Fibroblast of lung (primary cell): Measurements from ENCODE around the gene MICAL3. TPM values are rescaled to one million over a fixed set of nuclear protein-coding genes. Genes with fewer than 3 reads are reported as not detected.

ENCODE experiments used
- DNase-seq, 2 donors: peaks; one replicate each; pipeline versions ENCODE4 v3.0.0 to v3.0.0-alpha.2; 2010; ENCODE audit warnings: low read depth in 2 of 2
- H2AFZ ChIP-seq: 2 replicates; pipeline ENCODE4 v1.5.1; 2012; ENCODE audit warnings: low read length, control low read depth, inconsistent platforms
- H3K27ac ChIP-seq: 2 replicates; pipeline ENCODE4 v1.5.1; 2011; ENCODE audit warnings: low read length, control low read depth; ENCODE audit not compliant: insufficient read depth
- H3K27me3 ChIP-seq: 2 replicates; pipeline ENCODE4 v1.5.1; 2011; ENCODE audit warnings: mild to moderate bottlenecking, low read length; ENCODE audit not compliant: control insufficient read depth, insufficient read depth
- H3K36me3 ChIP-seq: 2 replicates; pipeline ENCODE4 v1.5.1; 2011; ENCODE audit warnings: low read length; ENCODE audit not compliant: control insufficient read depth, insufficient read depth
- H3K4me1 ChIP-seq: 2 replicates; pipeline ENCODE4 v1.5.1; 2011; ENCODE audit warnings: low read length; ENCODE audit not compliant: control insufficient read depth, insufficient read depth; ENCODE audit errors: extremely low read depth
- H3K4me2 ChIP-seq: 2 replicates; pipeline ENCODE4 v1.5.1; 2011; ENCODE audit warnings: low read length, control low read depth; ENCODE audit not compliant: insufficient read depth; ENCODE audit errors: extremely low read depth
- H3K4me3 ChIP-seq, 4 experiments: fragments of 200-600 bp in 1 of 4; sonication (generic) in 1 of 4; replicated peaks in 1 of 4; 2 replicates each; pipeline ENCODE4 v1.5.1; 2011 to 2016; ENCODE audit warnings: low read length in 4 of 4, low read depth in 3 of 4, mild to moderate bottlenecking in 3 of 4, control low read depth in 2 of 4, inconsistent platforms in 1 of 4, mixed read lengths in 1 of 4; ENCODE audit not compliant: insufficient read depth in 1 of 4; ENCODE audit errors: control extremely low read depth in 1 of 4
- H3K79me2 ChIP-seq: 2 replicates; pipeline ENCODE4 v1.5.1; 2012; ENCODE audit warnings: mild to moderate bottlenecking, low read length, inconsistent platforms; ENCODE audit not compliant: control insufficient read depth, insufficient read depth
- H3K9ac ChIP-seq: 2 replicates; pipeline ENCODE4 v1.5.1; 2011; ENCODE audit warnings: mild to moderate bottlenecking, low read length, control low read depth; ENCODE audit not compliant: insufficient read depth
- H3K9me3 ChIP-seq: 2 replicates; pipeline ENCODE4 v1.5.1; 2012; ENCODE audit warnings: low read depth, low read length; ENCODE audit not compliant: control insufficient read depth, insufficient read depth
- H4K20me1 ChIP-seq: 2 replicates; pipeline ENCODE4 v1.5.1; 2011; ENCODE audit warnings: low read length; ENCODE audit not compliant: control insufficient read depth, insufficient read depth; ENCODE audit errors: extremely low read depth
- EZH2 ChIP-seq: IDR thresholded peaks from 2 replicates; pipeline ENCODE4 v1.5.1; 2012; ENCODE audit warnings: low read length, control low read depth, mild to moderate bottlenecking; ENCODE audit errors: missing control alignments
- polyA plus RNA-seq, 2 donors: library from polyadenylated mRNA; depleted of rRNA in 1 of 2; stranded (reverse) in 1 of 2; unstranded in 1 of 2; fragments of >200 nt; gene quantifications; 2 replicates each; pipeline ENCODE4 v1.2.1, GENCODE V29; 2011 to 2012; ENCODE audit warnings: missing spikeins in 1 of 2
- total RNA-seq: library from RNA; depleted of rRNA; stranded (reverse); fragments of >200 nt; gene quantifications from 2 replicates; pipeline ENCODE4 v1.2.1, GENCODE V29; 2014
- TF ChIP-seq, protein P1 (sequence below), 2 donors: IDR thresholded peaks in 1 of 2; conservative IDR thresholded peaks in 1 of 2; 1 replicate in 1 of 2; 2 replicates in 1 of 2; pipeline ENCODE4 v1.5.1; 2011 to 2012; ENCODE audit warnings: low read length in 2 of 2, control low read depth in 1 of 2, inconsistent platforms in 1 of 2, low read depth in 1 of 2, mild to moderate bottlenecking in 1 of 2

MICAL3 gene
- total and polyA plus RNA-seq, 2 donors (not counting 1 experiment from before 2014, with no cell fraction given) = 10.8 to 22.6 TPM

- H3K27ac ChIP-seq = no peak overlapping the region
- TF ChIP-seq, protein P1, sequence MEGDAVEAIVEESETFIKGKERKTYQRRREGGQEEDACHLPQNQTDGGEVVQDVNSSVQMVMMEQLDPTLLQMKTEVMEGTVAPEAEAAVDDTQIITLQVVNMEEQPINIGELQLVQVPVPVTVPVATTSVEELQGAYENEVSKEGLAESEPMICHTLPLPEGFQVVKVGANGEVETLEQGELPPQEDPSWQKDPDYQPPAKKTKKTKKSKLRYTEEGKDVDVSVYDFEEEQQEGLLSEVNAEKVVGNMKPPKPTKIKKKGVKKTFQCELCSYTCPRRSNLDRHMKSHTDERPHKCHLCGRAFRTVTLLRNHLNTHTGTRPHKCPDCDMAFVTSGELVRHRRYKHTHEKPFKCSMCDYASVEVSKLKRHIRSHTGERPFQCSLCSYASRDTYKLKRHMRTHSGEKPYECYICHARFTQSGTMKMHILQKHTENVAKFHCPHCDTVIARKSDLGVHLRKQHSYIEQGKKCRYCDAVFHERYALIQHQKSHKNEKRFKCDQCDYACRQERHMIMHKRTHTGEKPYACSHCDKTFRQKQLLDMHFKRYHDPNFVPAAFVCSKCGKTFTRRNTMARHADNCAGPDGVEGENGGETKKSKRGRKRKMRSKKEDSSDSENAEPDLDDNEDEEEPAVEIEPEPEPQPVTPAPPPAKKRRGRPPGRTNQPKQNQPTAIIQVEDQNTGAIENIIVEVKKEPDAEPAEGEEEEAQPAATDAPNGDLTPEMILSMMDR (conservative IDR thresholded peaks at IDR 0.05 in 1 of 2, IDR thresholded peaks at IDR 0.05 in 1 of 2; ENCODE audit: low read depth in 1 of 2, low read length in 2 of 2) = no peak
- TF ChIP-seq EZH2 = no peak
- H4K20me1 ChIP-seq = no peaks in the 10 kb centered on the region
- no peak overlapping the region for H3K4me2 ChIP-seq
- H3K4me3 ChIP-seq = no peak overlapping the region
- H3K4me1 ChIP-seq = no peaks in the 10 kb centered on the region
- H3K9ac ChIP-seq = no peak overlapping the region
- H3K9me3 ChIP-seq = no peaks in the 10 kb centered on the region
- no peaks in the 10 kb centered on the region for H3K36me3 ChIP-seq
- H2AFZ ChIP-seq = no peak overlapping the region
- no peaks in the 10 kb centered on the region for H3K27me3 ChIP-seq
- H3K79me2 ChIP-seq = no peaks in the 10 kb centered on the region
- no peak for DNase-seq
Observed at GRCh38 chr22:18013947-18014346, 10.4 kb downstream of the MICAL3 start.

- no peak overlapping the region for H3K9ac ChIP-seq
- H4K20me1 ChIP-seq = no peaks in the 10 kb centered on the region
- DNase-seq = no peak
- H3K79me2 ChIP-seq = no peaks in the 10 kb centered on the region
- no peaks in the 10 kb centered on the region for H3K36me3 ChIP-seq
- no peak overlapping the region for H3K4me3 ChIP-seq
- no peaks in the 10 kb centered on the region for H3K4me1 ChIP-seq
- TF ChIP-seq EZH2 = no peak
- TF ChIP-seq, protein P1 (conservative IDR thresholded peaks at IDR 0.05 in 1 of 2, IDR thresholded peaks at IDR 0.05 in 1 of 2; ENCODE audit: low read depth in 1 of 2, low read length in 2 of 2) = no peak
- no peaks in the 10 kb centered on the region for H3K9me3 ChIP-seq
- H3K4me2 ChIP-seq = no peak overlapping the region
- no peaks in the 10 kb centered on the region for H3K27me3 ChIP-seq
- H2AFZ ChIP-seq = no peak overlapping the region
- H3K27ac ChIP-seq = no peak overlapping the region
Observed at GRCh38 chr22:18013436-18013835, 10.9 kb downstream of the MICAL3 start.

DNA sequence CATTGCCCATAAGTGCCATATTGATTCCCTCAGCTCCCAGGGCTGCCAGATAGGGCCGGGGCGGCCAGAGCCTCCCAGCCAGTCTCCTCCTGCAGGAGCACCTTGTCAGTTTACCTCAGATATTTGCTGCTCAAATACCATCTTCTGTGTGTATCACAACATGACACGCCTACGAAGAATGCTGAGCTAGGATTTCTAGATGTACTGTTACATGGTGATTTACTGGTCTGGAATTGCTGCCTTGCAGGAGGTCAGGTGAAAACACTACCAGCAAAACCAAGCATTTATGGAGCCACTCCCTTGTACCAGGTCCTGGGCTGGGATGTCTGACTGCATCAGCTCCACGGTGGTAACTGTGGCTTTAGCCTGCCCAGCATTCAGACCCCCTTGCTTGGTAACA lies 11.8 kb downstream of the MICAL3 start:
- DNase-seq = peak in 1 of 2 donors; percentile 69
- H3K36me3 ChIP-seq = no peaks in the 10 kb centered on the region
- H3K4me3 ChIP-seq = no peak overlapping the region
- no peaks in the 10 kb centered on the region for H3K4me1 ChIP-seq
- no peak for TF ChIP-seq EZH2
- TF ChIP-seq, protein P1 (conservative IDR thresholded peaks at IDR 0.05 in 1 of 2, IDR thresholded peaks at IDR 0.05 in 1 of 2; ENCODE audit: low read depth in 1 of 2, low read length in 2 of 2) = no peak
- no peaks in the 10 kb centered on the region for H4K20me1 ChIP-seq
- H3K27ac ChIP-seq = no peak overlapping the region
- no peaks in the 10 kb centered on the region for H3K27me3 ChIP-seq
- no peaks in the 10 kb centered on the region for H3K79me2 ChIP-seq
- H3K4me2 ChIP-seq = no peak overlapping the region
- no peaks in the 10 kb centered on the region for H3K9me3 ChIP-seq
- no peak overlapping the region for H2AFZ ChIP-seq
- H3K9ac ChIP-seq = no peak overlapping the region
